ENCODE results near the gene CXXC4.

GRCh38 chr4:104519588-104519987 lies 24.9 kb upstream of the CXXC4 start:
- no peak for TF ChIP-seq CTCF (conservative IDR thresholded peaks at IDR 0.05; ENCODE audit: low read length)
- no peak for TF ChIP-seq EZH2phosphoT487 (IDR thresholded peaks at IDR 0.05; ENCODE audit: borderline replicate concordance, low read depth, low read length)
